Measurements from ENCODE around the gene ERC1.
"Not testable (repeated sequence)": the region's sequence is repeated elsewhere in the genome, so short reads cannot be mapped to it uniquely, and the experiment has no call there.

The ERC1 gene

GRCh38 chr12:1252758-1253157, 261.7 kb downstream of the ERC1 start:
- no peak for DNase-seq

DNA sequence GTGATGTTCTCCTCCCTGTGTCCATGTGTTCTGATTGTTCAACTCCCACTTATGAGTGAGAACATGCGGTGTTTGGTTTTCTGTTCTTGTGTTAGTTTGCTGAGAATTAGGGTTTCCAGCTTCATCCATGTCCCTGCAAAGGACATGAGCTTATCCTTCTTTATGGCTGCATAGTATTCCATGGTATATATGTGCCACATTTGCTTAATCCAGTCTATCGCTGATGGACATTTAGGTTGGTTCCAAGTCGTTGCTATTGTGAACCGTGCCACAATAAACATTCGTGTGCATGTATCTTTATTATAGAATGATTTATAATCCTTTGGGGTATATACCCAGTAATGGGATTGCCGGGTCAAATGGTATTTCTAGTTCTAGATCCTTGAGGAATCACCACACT, 264.1 kb downstream of the ERC1 start:
- DNase-seq = not testable (repeated sequence)

DNA sequence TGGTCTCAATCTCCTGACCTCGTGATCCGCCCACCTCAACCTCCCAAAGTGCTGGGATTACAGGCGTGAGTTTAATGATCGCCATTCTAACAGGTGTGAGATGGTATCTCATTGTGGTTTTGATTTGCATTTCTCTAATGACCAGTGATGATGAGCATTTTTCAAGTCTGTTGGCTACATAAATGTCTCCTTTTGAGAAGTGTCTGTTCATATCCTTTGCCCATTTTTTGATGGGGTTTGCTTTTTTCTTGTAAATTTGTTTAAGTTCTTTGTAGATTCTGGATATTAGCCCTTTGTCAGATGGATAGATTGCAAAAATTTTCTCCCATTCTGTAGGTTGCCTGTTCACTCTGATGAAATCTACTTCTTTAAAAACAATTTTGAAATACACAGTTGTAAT, 264.8 kb downstream of the ERC1 start:
- DNase-seq = not testable (repeated sequence)

DNA sequence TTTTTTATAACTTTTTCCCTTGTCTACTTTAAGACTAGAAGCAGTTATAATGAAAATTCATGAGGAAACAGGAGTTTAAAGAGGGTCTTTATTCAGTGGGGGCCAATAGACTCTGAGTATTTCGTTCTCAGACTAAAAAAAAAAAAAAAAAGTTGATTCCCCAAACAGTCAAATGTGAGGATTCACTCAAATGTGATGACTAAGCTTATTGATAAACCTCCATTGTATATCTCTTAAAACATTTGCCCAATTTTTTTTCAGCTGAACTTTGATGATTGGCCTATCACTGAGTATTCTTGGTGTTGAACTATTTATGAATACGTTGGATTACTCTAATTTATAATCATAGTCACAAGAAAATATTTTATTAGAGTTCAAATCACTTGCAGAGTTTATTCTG, 265.3 kb downstream of the ERC1 start:
- DNase-seq = no peak

- DNase-seq = no peak
Observed at GRCh38 chr12:1256991-1257390, 266.0 kb downstream of the ERC1 start.

DNA sequence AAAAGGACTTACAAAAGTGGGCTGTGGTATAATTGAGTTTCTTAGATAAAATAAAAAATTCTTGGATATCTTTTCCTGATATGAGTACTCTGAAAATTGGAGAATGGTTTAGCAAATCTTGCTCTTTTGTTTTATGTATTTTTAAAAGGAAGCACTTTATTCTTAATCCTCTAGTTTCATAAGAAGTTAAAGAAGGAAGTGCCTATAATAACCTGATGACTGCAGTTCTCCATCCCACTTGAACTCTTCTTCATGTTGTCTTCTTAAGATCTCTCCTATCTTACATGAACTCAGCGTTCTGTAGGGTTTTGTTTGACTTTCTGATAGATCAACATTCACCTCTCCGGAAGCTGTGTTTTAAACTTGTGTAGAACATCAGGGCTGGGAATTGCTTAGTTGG, 271.0 kb downstream of the ERC1 start:
- no peak for DNase-seq

DNA sequence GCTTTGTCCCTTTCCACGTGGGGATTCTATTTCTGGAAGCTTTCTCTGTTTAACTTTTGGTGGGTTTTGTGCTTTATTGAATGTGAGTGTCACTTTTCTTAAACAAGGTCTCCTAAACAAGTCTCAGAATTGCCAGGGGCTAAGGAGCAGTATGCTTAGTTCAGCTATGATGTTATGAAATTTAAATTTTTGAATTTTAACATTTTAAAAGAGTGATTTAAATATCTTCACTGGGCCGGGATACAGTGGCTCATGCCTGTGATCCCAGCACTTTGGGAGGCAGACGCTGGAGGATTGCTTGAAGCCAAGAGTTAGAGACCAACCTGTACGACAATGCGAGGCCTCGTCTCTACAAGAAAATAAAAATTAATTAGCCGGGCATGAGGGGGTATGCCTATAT, 276.2 kb downstream of the ERC1 start:
- no peak for DNase-seq

- DNase-seq = no peak
Observed at GRCh38 chr12:1272142-1272541, 281.1 kb downstream of the ERC1 start.

GRCh38 chr12:1273051-1273450, 282.0 kb downstream of the ERC1 start:
- DNase-seq = no peak

DNA sequence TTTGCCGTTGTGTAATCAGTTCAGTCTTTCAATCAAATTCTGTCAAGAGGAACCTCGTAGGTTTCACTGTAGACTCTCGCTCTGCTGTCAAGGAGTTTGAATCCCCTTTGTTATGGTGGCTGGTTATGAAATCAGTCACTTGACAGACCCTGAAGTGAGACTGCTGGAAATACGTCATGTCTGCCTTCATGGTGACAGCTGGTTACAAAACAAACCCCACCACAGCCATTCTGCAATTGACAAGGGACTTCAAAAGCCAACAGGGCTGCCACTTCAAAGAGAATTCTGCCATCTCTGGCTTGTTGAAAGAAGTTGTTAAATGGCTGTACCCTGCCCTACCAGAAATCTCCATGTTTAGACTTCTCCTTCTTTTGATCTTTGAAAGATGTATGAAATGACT, 286.9 kb downstream of the ERC1 start:
- peak; percentile 8 for DNase-seq

DNA sequence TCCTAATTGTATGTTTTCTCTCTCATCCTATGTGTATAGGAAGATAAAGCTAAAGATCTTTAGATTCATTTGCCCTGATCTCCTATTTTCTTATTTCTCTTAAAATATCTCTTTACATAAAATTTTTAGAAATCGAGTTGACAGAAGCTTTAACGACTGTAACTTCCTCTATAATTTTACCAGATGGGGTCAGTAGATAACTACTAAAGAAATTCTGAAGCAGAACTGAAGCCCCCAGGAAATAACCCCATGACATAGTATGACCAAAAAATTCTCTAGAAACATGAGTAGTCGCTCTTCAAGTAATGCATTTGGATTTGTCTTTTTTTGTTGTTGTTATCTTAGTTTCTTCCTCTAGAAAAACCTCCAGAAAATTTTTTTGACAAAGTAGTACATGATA, 288.0 kb downstream of the ERC1 start:
- DNase-seq = no peak

- no peak for DNase-seq
Observed at GRCh38 chr12:1280059-1280458, 289.0 kb downstream of the ERC1 start.

GRCh38 chr12:1281683-1282366, 290.8 kb downstream of the ERC1 start:
- DNase-seq = no peak

GRCh38 chr12:1282670-1283315, 291.8 kb downstream of the ERC1 start:
- DNase-seq = no peak

GRCh38 chr12:1283316-1283715, 292.3 kb downstream of the ERC1 start:
- no peak for DNase-seq

GRCh38 chr12:1284611-1285010, 293.6 kb downstream of the ERC1 start:
- no peak for DNase-seq

- DNase-seq = no peak
Observed at GRCh38 chr12:1287446-1287975, 296.5 kb downstream of the ERC1 start.

- no peak for DNase-seq
Observed at GRCh38 chr12:1288333-1288732, 297.3 kb downstream of the ERC1 start.

GRCh38 chr12:1289371-1290155, 298.5 kb downstream of the ERC1 start:
- DNase-seq = no peak

GRCh38 chr12:1290716-1291115, 299.7 kb downstream of the ERC1 start:
- DNase-seq = no peak

GRCh38 chr12:1291601-1292332, 300.7 kb downstream of the ERC1 start:
- no peak for DNase-seq

- DNase-seq = no peak
Observed at GRCh38 chr12:1293901-1294300, 302.9 kb downstream of the ERC1 start.

- DNase-seq = no peak
Observed at GRCh38 chr12:1297206-1297605, 306.2 kb downstream of the ERC1 start.

Data from CD4-positive, alpha-beta T cell treated with Interleukin-17A for 4 hours (primary cell).